OCI-LY3 (cell line): Measurements from ENCODE around the gene SLC18A3.

Experiments used
- H2AFZ ChIP-seq: fragments of 200-600, 300-600 bp; shearing (Covaris generic); 2 replicates; pipeline ENCODE4 v1.6.0; 2014; ENCODE audit warnings: antibody characterized with exemption, low read depth, low read length
- H3K27ac ChIP-seq: fragments of 200-600, 300-600 bp; sonication (generic); 2 replicates; pipeline ENCODE4 v1.5.1; 2014; ENCODE audit warnings: mild to moderate bottlenecking, low read length, moderate library complexity, mixed read lengths
- H3K27me3 ChIP-seq: fragments of 200-600, 300-600 bp; sonication (generic); 2 replicates; pipeline ENCODE4 v1.6.1; 2014; ENCODE audit warnings: low read depth, low read length, mixed read lengths
- H3K36me3 ChIP-seq: fragments of 200-600, 300-600 bp; sonication (generic); replicated peaks from 2 replicates; pipeline ENCODE3; 2014; ENCODE audit warnings: low read depth, low read length, mixed read lengths
- H3K4me1 ChIP-seq: fragments of 300-600, 200-600 bp; sonication (generic); 2 replicates; pipeline ENCODE4 v1.6.1; 2014; ENCODE audit warnings: low read length, mixed read lengths
- H3K4me2 ChIP-seq: fragments of 200-600, 300-600 bp; sonication (generic); 2 replicates; pipeline ENCODE4 v1.6.1; 2014; ENCODE audit warnings: low read length, mixed read lengths
- H3K4me3 ChIP-seq: fragments of 300-600, 200-600 bp; sonication (generic); 2 replicates; pipeline ENCODE4 v1.5.1; 2014; ENCODE audit warnings: antibody characterized with exemption, mild to moderate bottlenecking, low read length, moderate library complexity
- H3K79me2 ChIP-seq: fragments of 300-600, 200-600 bp; shearing (Covaris generic); 2 replicates; pipeline ENCODE4 v1.6.1; 2014; ENCODE audit warnings: mild to moderate bottlenecking, low read length, mixed read lengths
- H3K9ac ChIP-seq: fragments of 300-600, 200-600 bp; shearing (Covaris generic); 2 replicates; pipeline ENCODE4 v1.6.0; 2014; ENCODE audit warnings: mild to moderate bottlenecking, low read length, moderate library complexity
- H3K9me3 ChIP-seq: fragments of 200-600, 300-600 bp; shearing (Covaris generic); 2 replicates; pipeline ENCODE4 v1.6.1; 2014; ENCODE audit warnings: low read length, mixed read lengths; ENCODE audit not compliant: insufficient read depth
- H4K20me1 ChIP-seq: fragments of 200-600, 300-600 bp; sonication (generic); 2 replicates; pipeline ENCODE4 v1.6.1; 2016; ENCODE audit warnings: low read length, mixed read lengths; ENCODE audit not compliant: insufficient read depth
- CTCF ChIP-seq: fragments of 200-600, 300-600 bp; sonication (generic); IDR thresholded peaks from 2 replicates; pipeline ENCODE4 v1.5.1; 2014; ENCODE audit warnings: antibody characterized with exemption, low read length, low read depth
- EZH2phosphoT487 ChIP-seq: fragments of 200-600 bp; shearing (Covaris generic); IDR thresholded peaks from 2 replicates; pipeline ENCODE4 v1.6.1; 2018; ENCODE audit warnings: antibody characterized with exemption, mixed run types, low read depth

The SLC18A3 gene

GRCh38 chr10:49647985-49648795, 38.1 kb downstream of the SLC18A3 start:
- Histone ChIP-seq H2AFZ (no peak overlapping the region), H3K9me3 (no peaks in the 10 kb centered on the region), H3K27ac (no peak overlapping the region), H3K4me2 (no peak overlapping the region), H3K9ac (no peak overlapping the region), H3K4me3 (no peak overlapping the region), H4K20me1 (no peaks in the 10 kb centered on the region), H3K36me3 (no peaks in the 10 kb centered on the region), H3K27me3 (no peaks in the 10 kb centered on the region), H3K79me2 (no peaks in the 10 kb centered on the region), H3K4me1 (no peaks in the 10 kb centered on the region)
- TF ChIP-seq EZH2phosphoT487 (no peak), CTCF (no peak)

GRCh38 chr10:49649294-49649693, 39.2 kb downstream of the SLC18A3 start:
- Histone ChIP-seq H3K4me2 (peak overlapping the region; percentile 52), H3K27me3 (no peaks in the 10 kb centered on the region), H3K4me3 (peak overlapping the region; percentile 61), H2AFZ (no peak overlapping the region; the same call in 1 of the 2 replicates), H3K9me3 (no peaks in the 10 kb centered on the region), H3K4me1 (no peaks in the 10 kb centered on the region), H4K20me1 (no peaks in the 10 kb centered on the region), H3K36me3 (no peaks in the 10 kb centered on the region), H3K9ac (no peak overlapping the region), H3K27ac (no peak overlapping the region), H3K79me2 (no peaks in the 10 kb centered on the region)
- TF ChIP-seq CTCF (no peak), EZH2phosphoT487 (no peak)

- TF ChIP-seq EZH2phosphoT487 (no peak), CTCF (no peak)
- no peaks in the 10 kb centered on the region for H3K79me2 ChIP-seq
- no peak overlapping the region for H2AFZ ChIP-seq
- H3K27ac ChIP-seq, result no peak overlapping the region
- H3K4me3 ChIP-seq, result no peak overlapping the region
- H3K9ac ChIP-seq, result no peak overlapping the region
- no peaks in the 10 kb centered on the region for H4K20me1 ChIP-seq
- no peaks in the 10 kb centered on the region for H3K9me3 ChIP-seq
- H3K4me1 ChIP-seq, result no peaks in the 10 kb centered on the region
- H3K4me2 ChIP-seq, result peak overlapping the region; percentile 52
- H3K36me3 ChIP-seq, result no peaks in the 10 kb centered on the region
- H3K27me3 ChIP-seq, result no peaks in the 10 kb centered on the region
Measured at GRCh38 chr10:49649936-49650723, 40.0 kb downstream of the SLC18A3 start.

- Histone ChIP-seq H3K27me3 (no peaks in the 10 kb centered on the region), H3K36me3 (no peaks in the 10 kb centered on the region), H3K4me3 (no peak overlapping the region), H4K20me1 (no peaks in the 10 kb centered on the region), H3K27ac (no peak overlapping the region), H3K4me1 (no peaks in the 10 kb centered on the region), H2AFZ (no peak overlapping the region), H3K4me2 (no peak overlapping the region), H3K9me3 (no peaks in the 10 kb centered on the region), H3K9ac (no peak overlapping the region), H3K79me2 (no peaks in the 10 kb centered on the region)
- no peak for TF ChIP-seq CTCF
- TF ChIP-seq EZH2phosphoT487, result no peak
Measured at GRCh38 chr10:49650724-49651034, 40.6 kb downstream of the SLC18A3 start.
